Parathyroid adenoma (tissue), 2 donors: ENCODE data around the gene ASCL2.

Source experiments
- H2AFZ ChIP-seq: fragments of 300-600 bp; sonication (generic); one replicate; pipeline ENCODE4 v1.7.0; 2017; ENCODE audit warnings: antibody characterized with exemption, mild to moderate bottlenecking
- H3K27ac ChIP-seq: fragments of 300-600 bp; sonication (generic); one replicate; pipeline ENCODE4 v1.7.0; 2017
- H3K27me3 ChIP-seq: fragments of 300-600 bp; sonication (generic); one replicate; pipeline ENCODE4 v1.7.0; 2017; ENCODE audit warnings: low read length; ENCODE audit not compliant: control insufficient read depth, insufficient read depth
- H3K36me3 ChIP-seq: fragments of 300-600 bp; sonication (generic); one replicate; pipeline ENCODE4 v1.7.0; 2017; ENCODE audit warnings: low read length; ENCODE audit not compliant: control insufficient read depth, insufficient read depth
- H3K4me1 ChIP-seq: fragments of 300-600 bp; sonication (generic); one replicate; pipeline ENCODE4 v1.7.0; 2017; ENCODE audit warnings: control low read depth
- H3K4me2 ChIP-seq: fragments of 300-600 bp; sonication (generic); one replicate; pipeline ENCODE4 v1.7.0; 2017; ENCODE audit warnings: low read length
- H3K4me3 ChIP-seq: fragments of 300-600 bp; sonication (generic); one replicate; pipeline ENCODE4 v1.7.0; 2017; ENCODE audit warnings: low read depth, low read length
- H3K79me2 ChIP-seq: fragments of 300-600 bp; sonication (generic); one replicate; pipeline ENCODE4 v1.7.0; 2017; ENCODE audit warnings: control low read depth
- H3K9ac ChIP-seq: fragments of 300-600 bp; sonication (generic); one replicate; pipeline ENCODE4 v1.7.0; 2017; ENCODE audit warnings: mild to moderate bottlenecking
- H3K9me3 ChIP-seq: fragments of 300-600 bp; sonication (generic); one replicate; pipeline ENCODE4 v1.7.0; 2017; ENCODE audit warnings: low read length; ENCODE audit not compliant: control insufficient read depth
- TF ChIP-seq, protein P1 (sequence below): fragments of 300-600 bp; sonication (generic); IDR thresholded peaks from one replicate; pipeline ENCODE4 v1.7.0; 2017; ENCODE audit warnings: antibody characterized with exemption, mild to moderate bottlenecking
- donor health status: primary hyperparathyroidism.

The ASCL2 gene

DNA sequence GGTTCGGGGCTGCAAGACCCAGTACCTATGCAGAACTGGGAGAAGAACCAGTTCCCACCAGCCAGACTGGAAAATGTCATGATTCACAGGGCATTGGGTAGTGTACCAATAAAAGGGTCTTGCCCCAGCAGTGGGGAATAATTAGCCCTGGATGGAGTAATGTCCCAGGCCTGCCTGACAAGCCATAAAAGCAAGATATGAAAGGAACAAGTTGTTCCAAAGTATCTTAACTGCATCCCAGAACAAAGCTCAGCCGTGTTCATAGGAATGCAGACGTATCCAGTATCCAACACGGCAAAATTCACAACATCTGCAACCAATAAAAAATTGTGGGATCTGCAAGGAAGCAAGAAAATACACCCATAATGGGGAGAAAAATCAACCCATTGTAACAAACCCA lies 47.9 kb downstream of the ASCL2 start:
- no peaks in the 10 kb centered on the region for H3K9me3 ChIP-seq
- no peak overlapping the region for H2AFZ ChIP-seq
- no peak overlapping the region for H3K27ac ChIP-seq
- H3K79me2 ChIP-seq, result no peaks in the 10 kb centered on the region
- no peaks in the 10 kb centered on the region for H3K36me3 ChIP-seq
- H3K4me3 ChIP-seq, result no peak overlapping the region
- H3K9ac ChIP-seq, result no peak overlapping the region
- H3K27me3 ChIP-seq, result no peaks in the 10 kb centered on the region
- H3K4me2 ChIP-seq, result no peak overlapping the region
- no peaks in the 10 kb centered on the region for H3K4me1 ChIP-seq
- TF ChIP-seq, protein P1, sequence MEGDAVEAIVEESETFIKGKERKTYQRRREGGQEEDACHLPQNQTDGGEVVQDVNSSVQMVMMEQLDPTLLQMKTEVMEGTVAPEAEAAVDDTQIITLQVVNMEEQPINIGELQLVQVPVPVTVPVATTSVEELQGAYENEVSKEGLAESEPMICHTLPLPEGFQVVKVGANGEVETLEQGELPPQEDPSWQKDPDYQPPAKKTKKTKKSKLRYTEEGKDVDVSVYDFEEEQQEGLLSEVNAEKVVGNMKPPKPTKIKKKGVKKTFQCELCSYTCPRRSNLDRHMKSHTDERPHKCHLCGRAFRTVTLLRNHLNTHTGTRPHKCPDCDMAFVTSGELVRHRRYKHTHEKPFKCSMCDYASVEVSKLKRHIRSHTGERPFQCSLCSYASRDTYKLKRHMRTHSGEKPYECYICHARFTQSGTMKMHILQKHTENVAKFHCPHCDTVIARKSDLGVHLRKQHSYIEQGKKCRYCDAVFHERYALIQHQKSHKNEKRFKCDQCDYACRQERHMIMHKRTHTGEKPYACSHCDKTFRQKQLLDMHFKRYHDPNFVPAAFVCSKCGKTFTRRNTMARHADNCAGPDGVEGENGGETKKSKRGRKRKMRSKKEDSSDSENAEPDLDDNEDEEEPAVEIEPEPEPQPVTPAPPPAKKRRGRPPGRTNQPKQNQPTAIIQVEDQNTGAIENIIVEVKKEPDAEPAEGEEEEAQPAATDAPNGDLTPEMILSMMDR, result no peak

- H3K79me2 ChIP-seq, result no peaks in the 10 kb centered on the region
- TF ChIP-seq, protein P1, result no peak
These were observed 48.8 kb downstream of the ASCL2 start for GRCh38 chr11:2221591-2221990.

DNA sequence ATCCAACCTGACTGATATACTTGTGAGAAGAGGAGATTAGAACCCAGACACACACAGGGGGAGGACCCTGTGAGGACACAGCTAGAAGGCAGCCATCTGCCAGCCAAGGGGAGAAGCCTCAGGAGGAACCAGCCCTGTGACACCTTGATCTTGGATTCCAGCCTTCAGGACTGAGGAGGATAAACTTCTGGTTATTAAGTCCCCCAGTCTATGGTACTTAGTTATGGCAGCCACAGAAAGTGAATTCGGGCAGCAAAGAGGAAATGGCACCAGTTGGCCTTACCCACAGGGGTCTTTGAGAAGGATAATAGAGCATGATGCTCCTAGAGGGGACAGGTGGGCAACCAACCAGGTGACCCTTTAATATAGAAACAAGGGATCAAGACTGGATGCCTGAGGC lies 49.4 kb downstream of the ASCL2 start:
- H3K4me1 ChIP-seq, result no peaks in the 10 kb centered on the region
- no peak overlapping the region for H3K27ac ChIP-seq
- no peaks in the 10 kb centered on the region for H3K36me3 ChIP-seq
- H2AFZ ChIP-seq, result no peak overlapping the region
- no peaks in the 10 kb centered on the region for H3K27me3 ChIP-seq
- H3K79me2 ChIP-seq, result no peaks in the 10 kb centered on the region
- H3K9ac ChIP-seq, result no peak overlapping the region
- TF ChIP-seq, protein P1, result no peak
- H3K4me3 ChIP-seq, result no peak overlapping the region
- H3K4me2 ChIP-seq, result no peak overlapping the region
- H3K9me3 ChIP-seq, result no peaks in the 10 kb centered on the region

More at GRCh38 chr11:2221591-2221990, 48.8 kb downstream of the ASCL2 start:
- H3K27me3 ChIP-seq, result no peaks in the 10 kb centered on the region
- no peaks in the 10 kb centered on the region for H3K4me1 ChIP-seq
- no peaks in the 10 kb centered on the region for H3K9me3 ChIP-seq
- no peak overlapping the region for H3K27ac ChIP-seq
- H3K4me3 ChIP-seq, result no peak overlapping the region
- H3K9ac ChIP-seq, result no peak overlapping the region
- H3K36me3 ChIP-seq, result no peaks in the 10 kb centered on the region
- no peak overlapping the region for H2AFZ ChIP-seq
- no peak overlapping the region for H3K4me2 ChIP-seq

DNA sequence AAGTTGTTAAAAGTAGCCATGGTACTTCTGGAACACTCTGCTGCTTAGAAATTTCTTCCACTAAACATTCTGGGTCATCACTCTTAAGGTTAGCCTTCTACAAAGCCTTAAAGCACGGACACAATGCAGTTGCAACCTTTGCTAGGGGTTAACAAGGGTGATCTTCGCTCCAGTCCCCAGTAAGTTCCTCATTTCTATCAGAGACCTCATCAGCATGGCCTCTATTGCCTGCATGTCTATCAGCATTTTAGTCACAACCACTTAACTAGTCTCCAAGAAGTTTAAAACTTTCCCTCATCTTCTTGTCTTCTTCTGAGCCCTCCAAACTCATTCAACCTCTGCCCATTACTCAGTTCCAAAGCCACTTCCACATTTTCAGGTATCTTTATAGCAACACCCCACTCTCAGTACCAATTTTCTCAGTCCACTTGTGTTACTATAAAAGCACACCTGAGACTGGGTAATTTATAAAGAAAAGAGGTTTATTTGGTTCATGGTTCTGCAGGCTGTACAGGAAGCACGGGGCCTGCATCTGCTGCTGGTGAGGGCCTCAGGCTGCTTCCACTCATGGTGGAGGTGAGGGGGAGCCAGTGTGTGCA lies 50.1 kb downstream of the ASCL2 start:
- Histone ChIP-seq H3K27me3 (no peaks in the 10 kb centered on the region), H3K27ac (no peak overlapping the region), H3K4me3 (no peak overlapping the region), H2AFZ (no peak overlapping the region), H3K9ac (no peak overlapping the region), H3K36me3 (no peaks in the 10 kb centered on the region), H3K4me1 (no peaks in the 10 kb centered on the region), H3K79me2 (no peaks in the 10 kb centered on the region), H3K4me2 (no peak overlapping the region), H3K9me3 (no peaks in the 10 kb centered on the region)
- TF ChIP-seq, protein P1, result no peak

- no peak overlapping the region for H3K4me3 ChIP-seq
- H3K4me2 ChIP-seq, result no peak overlapping the region
- H3K9me3 ChIP-seq, result no peaks in the 10 kb centered on the region
- H3K27me3 ChIP-seq, result no peaks in the 10 kb centered on the region
- no peaks in the 10 kb centered on the region for H3K36me3 ChIP-seq
- TF ChIP-seq, protein P1, result no peak
- no peaks in the 10 kb centered on the region for H3K4me1 ChIP-seq
- H3K9ac ChIP-seq, result no peak overlapping the region
- H2AFZ ChIP-seq, result no peak overlapping the region
- H3K27ac ChIP-seq, result no peak overlapping the region
- no peaks in the 10 kb centered on the region for H3K79me2 ChIP-seq
These were observed 50.9 kb downstream of the ASCL2 start for GRCh38 chr11:2219318-2220017.
